ENCODE data around the gene TUT7.

DNA sequence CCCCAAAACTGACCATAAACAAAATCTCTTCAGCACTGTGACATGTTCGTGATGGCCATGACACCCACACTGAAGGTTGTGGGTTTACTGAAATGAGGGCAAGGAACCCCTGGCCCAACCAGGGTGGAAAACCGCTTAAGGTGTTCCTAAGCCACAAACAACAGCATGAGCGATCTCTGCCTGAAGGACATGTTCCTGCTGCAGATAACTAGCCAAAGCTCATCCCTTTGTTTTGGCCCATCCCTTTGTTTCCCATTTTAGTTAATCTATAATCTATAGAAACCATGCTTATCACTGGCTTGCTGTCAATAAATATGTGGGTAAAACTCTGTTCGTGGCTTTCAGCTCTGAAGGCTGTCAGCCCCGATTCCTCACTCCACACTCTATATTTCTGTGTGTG lies 21.8 kb upstream of the TUT7 start:
- TF ChIP-seq, protein P1, sequence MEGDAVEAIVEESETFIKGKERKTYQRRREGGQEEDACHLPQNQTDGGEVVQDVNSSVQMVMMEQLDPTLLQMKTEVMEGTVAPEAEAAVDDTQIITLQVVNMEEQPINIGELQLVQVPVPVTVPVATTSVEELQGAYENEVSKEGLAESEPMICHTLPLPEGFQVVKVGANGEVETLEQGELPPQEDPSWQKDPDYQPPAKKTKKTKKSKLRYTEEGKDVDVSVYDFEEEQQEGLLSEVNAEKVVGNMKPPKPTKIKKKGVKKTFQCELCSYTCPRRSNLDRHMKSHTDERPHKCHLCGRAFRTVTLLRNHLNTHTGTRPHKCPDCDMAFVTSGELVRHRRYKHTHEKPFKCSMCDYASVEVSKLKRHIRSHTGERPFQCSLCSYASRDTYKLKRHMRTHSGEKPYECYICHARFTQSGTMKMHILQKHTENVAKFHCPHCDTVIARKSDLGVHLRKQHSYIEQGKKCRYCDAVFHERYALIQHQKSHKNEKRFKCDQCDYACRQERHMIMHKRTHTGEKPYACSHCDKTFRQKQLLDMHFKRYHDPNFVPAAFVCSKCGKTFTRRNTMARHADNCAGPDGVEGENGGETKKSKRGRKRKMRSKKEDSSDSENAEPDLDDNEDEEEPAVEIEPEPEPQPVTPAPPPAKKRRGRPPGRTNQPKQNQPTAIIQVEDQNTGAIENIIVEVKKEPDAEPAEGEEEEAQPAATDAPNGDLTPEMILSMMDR (IDR thresholded peaks at IDR 0.05), result no peak
- no peak for TF ChIP-seq POLR2A (IDR thresholded peaks at IDR 0.05)
